Ectodermal cell (in vitro differentiated cells): Measurements from ENCODE around the gene GPRIN1. TPM values are rescaled to one million over a fixed set of nuclear protein-coding genes. Genes with fewer than 3 reads are reported as not detected.

Experiments used
- H3K27ac ChIP-seq: 2 replicates; pipeline ENCODE4 v1.7.0; 2013; ENCODE audit warnings: mild to moderate bottlenecking, low read depth, low read length; ENCODE audit not compliant: insufficient read depth, poor library complexity, severe bottlenecking
- H3K27me3 ChIP-seq: 2 replicates; pipeline ENCODE4 v1.7.0; 2013; ENCODE audit warnings: mild to moderate bottlenecking, low read length; ENCODE audit not compliant: insufficient read depth, control insufficient read depth, poor library complexity, severe bottlenecking
- H3K36me3 ChIP-seq: one replicate; pipeline ENCODE4 v1.7.0; 2013; ENCODE audit warnings: low read length; ENCODE audit not compliant: control insufficient read depth, insufficient read depth
- H3K4me1 ChIP-seq: one replicate; pipeline ENCODE4 v1.7.0; 2013; ENCODE audit warnings: low read length; ENCODE audit not compliant: control insufficient read depth, insufficient read depth
- H3K4me3 ChIP-seq: 2 replicates; pipeline ENCODE4 v1.7.0; 2013; ENCODE audit warnings: low read depth, low read length, control low read depth; ENCODE audit not compliant: insufficient read depth
- H3K9me3 ChIP-seq: 2 replicates; pipeline ENCODE4 v1.7.0; 2013; ENCODE audit warnings: mild to moderate bottlenecking, low read length, moderate library complexity; ENCODE audit not compliant: control insufficient read depth
- WGBS, 2 experiments: methylation state at CpG; one replicate each; pipeline ENCODE4 v1.1.7; 2013; ENCODE audit warnings: missing lambda C conversion rate in 2 of 2; 5-methylcytosine and 5-hydroxymethylcytosine counted together
- polyA plus RNA-seq, 4 experiments: library from polyadenylated mRNA; stranded (reverse); fragments of 50-300 nt; gene quantifications; one replicate each; pipeline ENCODE4 v1.2.3, GENCODE V29; 2013

GPRIN1 gene
- polyA plus RNA-seq (2013, experiment 1 of 4) = 6.6 TPM
- polyA plus RNA-seq (2013, experiment 2 of 4) = 6.3 TPM
- polyA plus RNA-seq (2013, experiment 3 of 4) = 4.5 TPM
- 4.3 TPM for polyA plus RNA-seq (2013, experiment 4 of 4)

- Histone ChIP-seq H3K4me3 (peak within 1 kb of the TSS; percentile 52), H3K27me3 (peaks cover 30% of the 10 kb centered on the region), H3K9me3 (no peaks in the 10 kb centered on the region), H3K27ac (no peak within 1 kb of the TSS), H3K36me3 (no peaks in the 10 kb centered on the region), H3K4me1 (no peaks in the 10 kb centered on the region)
- 0% methylated on average over 101 of the region's 101 CpGs for WGBS, 2 experiments
These were observed at the start of gene GPRIN1 for GRCh38 chr5:176609724-176610434. Gene GPRIN1, minus strand, starts transcription at chr5:176610156. Its CDS starts 10,322 bp downstream, at chr5:176599834.

- Histone ChIP-seq H3K4me1 (peaks cover 5% of the 10 kb centered on the region), H3K27me3 (no peaks in the 10 kb centered on the region), H3K4me3 (no peak overlapping the region), H3K27ac (no peak overlapping the region), H3K9me3 (no peaks in the 10 kb centered on the region), H3K36me3 (no peaks in the 10 kb centered on the region)
- WGBS, 2 experiments = 82 to 88% methylated on average over 7 of the region's 7 CpGs
These were observed 49.5 kb upstream of the GPRIN1 start for GRCh38 chr5:176659512-176659839.

DNA sequence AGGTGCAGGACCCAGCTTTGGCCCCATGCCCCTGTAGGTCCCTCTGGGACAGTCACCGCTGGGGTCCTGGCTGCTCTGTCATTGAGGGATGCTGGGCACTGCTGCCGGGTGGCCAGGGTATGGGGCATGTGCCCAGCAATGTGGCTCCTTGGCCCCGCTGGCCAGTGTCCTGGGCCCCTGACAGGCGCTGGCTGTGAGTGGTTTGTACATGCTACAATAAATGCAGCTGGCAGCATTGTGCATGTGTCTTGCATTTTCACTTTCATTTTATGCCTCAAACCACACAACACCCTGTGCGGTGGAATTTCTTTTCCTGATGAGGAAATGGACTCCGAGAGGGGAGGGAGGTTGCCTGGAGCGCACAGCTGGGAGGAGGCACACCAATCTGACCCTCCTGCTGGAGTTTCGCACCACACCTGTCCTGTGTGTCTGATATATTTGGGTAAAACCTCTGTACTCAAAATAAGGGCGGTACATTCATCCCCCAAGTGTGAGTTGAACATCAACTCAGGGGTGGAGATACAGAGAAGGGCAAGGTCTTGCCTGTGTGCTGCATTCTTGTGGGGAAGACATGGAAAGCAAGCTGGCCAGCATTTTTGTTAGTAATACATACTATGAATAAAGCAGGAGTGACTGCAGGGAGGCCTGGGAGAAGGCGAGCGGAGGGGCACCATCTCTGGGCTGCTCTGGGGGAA lies 49.0 kb upstream of the GPRIN1 start:
- Histone ChIP-seq H3K9me3 (no peaks in the 10 kb centered on the region), H3K27ac (no peak overlapping the region), H3K4me1 (no peaks in the 10 kb centered on the region), H3K27me3 (no peaks in the 10 kb centered on the region), H3K36me3 (no peaks in the 10 kb centered on the region), H3K4me3 (no peak overlapping the region)
- 86 to 89% methylated on average over 11 of the region's 11 CpGs for WGBS, 2 experiments

DNA sequence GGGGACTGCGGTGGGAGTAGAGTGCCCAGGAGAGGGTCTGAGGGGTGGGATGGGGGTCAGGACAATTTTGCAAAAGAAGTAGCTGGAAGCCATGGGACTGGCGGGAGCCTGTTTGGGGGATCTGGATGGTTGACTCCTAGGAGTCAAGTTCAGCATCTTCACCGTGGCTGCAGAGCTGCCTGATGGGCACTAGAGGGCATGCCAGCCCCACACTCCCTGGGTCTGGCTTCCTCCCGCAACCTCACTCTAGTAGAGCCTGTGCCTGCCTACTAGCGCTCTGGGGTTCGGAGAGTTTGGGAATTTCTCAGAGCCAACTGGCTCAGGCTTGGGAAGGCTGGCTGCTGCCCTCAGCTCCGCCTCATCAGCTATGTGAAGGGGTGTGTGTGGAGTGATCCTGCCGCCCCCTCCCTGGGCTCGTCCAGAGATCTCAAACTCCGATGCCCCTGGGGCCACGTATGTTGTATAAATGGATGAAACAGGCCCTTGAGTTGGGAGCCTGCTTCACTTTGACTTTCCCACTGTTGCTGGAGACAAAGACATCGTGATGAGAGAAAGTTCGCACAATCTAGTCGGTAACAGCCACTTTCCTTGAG lies 48.1 kb upstream of the GPRIN1 start:
- Histone ChIP-seq H3K27me3 (no peaks in the 10 kb centered on the region), H3K27ac (no peak overlapping the region), H3K4me3 (no peak overlapping the region), H3K36me3 (no peaks in the 10 kb centered on the region), H3K9me3 (no peaks in the 10 kb centered on the region), H3K4me1 (no peaks in the 10 kb centered on the region)
- WGBS, 2 experiments = 63 to 68% methylated on average over 14 of the region's 14 CpGs

DNA sequence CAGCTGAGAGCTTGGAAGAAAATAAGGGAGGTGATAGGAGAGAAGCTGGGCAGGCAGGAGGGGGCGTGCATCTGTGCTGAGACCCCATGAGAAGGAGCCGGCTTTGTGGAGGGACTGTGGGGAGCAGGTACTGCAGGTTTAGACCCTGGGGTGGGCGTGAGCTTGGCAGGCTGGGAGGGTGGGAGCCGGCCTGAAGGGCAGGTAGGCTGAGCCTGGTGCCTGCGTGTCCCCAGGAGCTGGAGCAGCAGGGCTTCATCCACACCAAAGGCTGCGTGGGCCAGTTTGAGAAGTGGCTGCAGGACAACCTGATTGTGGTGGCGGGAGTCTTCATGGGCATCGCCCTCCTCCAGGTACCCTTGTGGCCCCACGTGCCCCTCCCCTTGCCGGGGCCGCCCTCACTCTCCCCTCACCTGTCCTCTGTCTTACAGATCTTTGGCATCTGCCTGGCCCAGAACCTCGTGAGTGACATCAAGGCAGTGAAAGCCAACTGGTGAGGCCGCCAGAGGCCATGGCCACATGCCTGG lies 46.6 kb upstream of the GPRIN1 start:
- H3K9me3 ChIP-seq = no peaks in the 10 kb centered on the region
- H3K36me3 ChIP-seq = no peaks in the 10 kb centered on the region
- WGBS, 2 experiments = 91 to 92% methylated on average over 13 of the region's 13 CpGs
- H3K4me3 ChIP-seq = no peak overlapping the region
- H3K4me1 ChIP-seq = peaks cover under 1% of the 10 kb centered on the region
- H3K27me3 ChIP-seq = no peaks in the 10 kb centered on the region
- no peak overlapping the region for H3K27ac ChIP-seq

DNA sequence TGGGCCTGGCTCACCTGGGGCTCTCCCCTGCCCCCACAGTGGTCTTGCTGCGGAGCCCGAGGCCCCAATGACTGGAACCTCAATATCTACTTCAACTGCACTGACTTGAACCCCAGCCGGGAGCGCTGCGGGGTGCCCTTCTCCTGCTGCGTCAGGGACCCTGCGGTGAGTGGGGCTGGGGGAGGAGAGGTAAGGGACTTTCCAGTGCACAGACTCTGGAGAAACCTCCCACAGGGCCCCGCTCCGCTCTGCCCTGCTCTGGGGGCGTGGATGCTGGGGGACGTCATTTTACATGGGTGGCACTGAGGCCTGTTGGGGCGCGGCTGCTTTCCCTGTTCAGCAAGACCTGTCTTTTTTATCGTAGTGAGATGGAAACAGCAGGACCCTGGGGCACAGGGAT lies 44.9 kb upstream of the GPRIN1 start:
- no peak overlapping the region for H3K27ac ChIP-seq
- WGBS, 2 experiments = 87 to 89% methylated on average over 14 of the region's 14 CpGs
- no peaks in the 10 kb centered on the region for H3K27me3 ChIP-seq
- H3K4me3 ChIP-seq = no peak overlapping the region
- H3K9me3 ChIP-seq = no peaks in the 10 kb centered on the region
- no peaks in the 10 kb centered on the region for H3K36me3 ChIP-seq
- H3K4me1 ChIP-seq = peaks cover 8% of the 10 kb centered on the region

GRCh38 chr5:176653401-176654385 lies 43.7 kb upstream of the GPRIN1 start:
- WGBS, 2 experiments = 91 to 93% methylated on average over 18 of the region's 18 CpGs
- no peaks in the 10 kb centered on the region for H3K9me3 ChIP-seq
- peaks cover 8% of the 10 kb centered on the region for H3K4me1 ChIP-seq
- no peaks in the 10 kb centered on the region for H3K36me3 ChIP-seq
- no peaks in the 10 kb centered on the region for H3K27me3 ChIP-seq
- no peak overlapping the region for H3K4me3 ChIP-seq
- no peak overlapping the region for H3K27ac ChIP-seq

GRCh38 chr5:176652136-176652535 lies 42.2 kb upstream of the GPRIN1 start:
- Histone ChIP-seq H3K27ac (no peak overlapping the region), H3K36me3 (no peaks in the 10 kb centered on the region), H3K4me3 (no peak overlapping the region), H3K4me1 (peaks cover 15% of the 10 kb centered on the region), H3K9me3 (no peaks in the 10 kb centered on the region), H3K27me3 (peaks cover 3% of the 10 kb centered on the region)
- WGBS, 2 experiments = 79 to 82% methylated on average over 8 of the region's 8 CpGs

GRCh38 chr5:176651472-176651980 lies 41.6 kb upstream of the GPRIN1 start:
- Histone ChIP-seq H3K4me3 (no peak overlapping the region), H3K36me3 (no peaks in the 10 kb centered on the region), H3K27ac (no peak overlapping the region), H3K27me3 (peaks cover 3% of the 10 kb centered on the region), H3K4me1 (peaks cover 15% of the 10 kb centered on the region), H3K9me3 (no peaks in the 10 kb centered on the region)
- 91% methylated on average over 17 of the region's 17 CpGs for WGBS, 2 experiments
